ENCODE data around the gene MPPED1. TPM values are rescaled to one million over a fixed set of nuclear protein-coding genes. Genes with fewer than 3 reads are reported as not detected.
A peak's percentile ranks its signal among the peaks of the same experiment; 100 is the strongest.

MPPED1 gene
- total RNA-seq, 2 donors from 2014 or later, result 0.11 to 0.59 TPM

DNA sequence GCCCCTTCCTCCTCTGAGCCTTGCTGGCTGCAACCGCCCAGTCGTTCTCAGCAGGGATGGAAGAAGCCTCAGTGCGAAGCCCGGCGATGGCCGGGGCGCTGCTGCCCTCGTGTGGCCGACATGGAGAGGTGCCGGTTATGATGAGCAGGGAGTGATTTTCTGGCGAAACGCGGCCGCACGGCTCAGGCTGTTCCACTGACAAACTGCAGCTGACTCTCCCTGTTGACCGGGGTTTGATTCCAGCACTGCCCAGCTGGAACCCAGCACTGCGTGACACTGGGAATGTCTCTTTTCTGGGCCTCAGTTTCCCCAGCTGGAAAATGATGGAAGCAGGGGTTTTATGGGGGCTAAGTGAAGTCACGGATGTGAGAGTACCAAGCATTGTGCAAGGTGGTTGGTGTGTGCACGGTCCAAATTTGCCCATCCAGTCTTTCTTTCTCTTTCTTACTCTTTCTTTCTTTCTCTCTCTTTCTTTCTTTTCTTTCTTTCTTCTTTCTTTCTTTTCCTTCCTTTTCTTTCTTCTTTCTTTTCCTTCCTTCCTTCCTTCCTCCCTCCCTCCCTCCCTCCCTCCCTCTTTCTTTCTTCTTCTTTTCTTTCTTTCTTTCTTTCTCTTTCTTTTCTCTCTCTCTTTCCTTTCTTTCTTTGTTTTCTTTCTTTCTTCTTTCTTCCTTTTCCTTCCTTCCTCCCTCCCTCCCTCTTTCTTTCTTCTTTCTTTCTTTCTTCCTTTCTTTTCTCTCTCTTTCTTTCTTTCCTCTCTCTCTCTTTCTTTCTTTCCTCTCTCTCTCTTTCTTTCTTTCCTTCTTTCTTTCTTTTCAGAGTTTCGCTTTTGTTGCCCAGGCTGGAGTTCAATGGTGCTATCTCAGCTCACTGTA, 25.8 kb upstream of the MPPED1 start:
- Mint-ChIP-seq H3K27me3 (ENCODE audit: insufficient read depth) (peaks cover 26% of the 10 kb centered on the region), H3K4me3 (no peak overlapping the region), H3K4me1 (peaks cover 10% of the 10 kb centered on the region), H3K9me3 (no peaks in the 10 kb centered on the region), H3K27ac (no peak overlapping the region), H3K36me3 (ENCODE audit: low read depth) (no peaks in the 10 kb centered on the region)
- TF ChIP-seq, protein P1, sequence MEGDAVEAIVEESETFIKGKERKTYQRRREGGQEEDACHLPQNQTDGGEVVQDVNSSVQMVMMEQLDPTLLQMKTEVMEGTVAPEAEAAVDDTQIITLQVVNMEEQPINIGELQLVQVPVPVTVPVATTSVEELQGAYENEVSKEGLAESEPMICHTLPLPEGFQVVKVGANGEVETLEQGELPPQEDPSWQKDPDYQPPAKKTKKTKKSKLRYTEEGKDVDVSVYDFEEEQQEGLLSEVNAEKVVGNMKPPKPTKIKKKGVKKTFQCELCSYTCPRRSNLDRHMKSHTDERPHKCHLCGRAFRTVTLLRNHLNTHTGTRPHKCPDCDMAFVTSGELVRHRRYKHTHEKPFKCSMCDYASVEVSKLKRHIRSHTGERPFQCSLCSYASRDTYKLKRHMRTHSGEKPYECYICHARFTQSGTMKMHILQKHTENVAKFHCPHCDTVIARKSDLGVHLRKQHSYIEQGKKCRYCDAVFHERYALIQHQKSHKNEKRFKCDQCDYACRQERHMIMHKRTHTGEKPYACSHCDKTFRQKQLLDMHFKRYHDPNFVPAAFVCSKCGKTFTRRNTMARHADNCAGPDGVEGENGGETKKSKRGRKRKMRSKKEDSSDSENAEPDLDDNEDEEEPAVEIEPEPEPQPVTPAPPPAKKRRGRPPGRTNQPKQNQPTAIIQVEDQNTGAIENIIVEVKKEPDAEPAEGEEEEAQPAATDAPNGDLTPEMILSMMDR (conservative IDR thresholded peaks at IDR 0.05), result peak; percentile 94
- Histone ChIP-seq H3K9me3 (ENCODE audit: control insufficient read depth, low read length) (no peaks in the 10 kb centered on the region), H3K27me3 (ENCODE audit: control insufficient read depth, insufficient read depth, low read length, poor library complexity, severe bottlenecking) (peaks cover 21% of the 10 kb centered on the region), H3K4me1 (ENCODE audit: control insufficient read depth, insufficient read depth, low read length) (no peaks in the 10 kb centered on the region), H3K27ac (ENCODE audit: low read depth, low read length) (no peak overlapping the region), H3K4me3 (ENCODE audit: low read length) (no peak overlapping the region), H3K9ac (ENCODE audit: extremely low read depth, low read length, poor library complexity, severe bottlenecking) (no peak overlapping the region), H3K36me3 (ENCODE audit: control insufficient read depth, insufficient read depth, low read length) (no peaks in the 10 kb centered on the region)
- WGBS, 2 experiments (ENCODE audit: insufficient coverage in 1 of 2, insufficient read length in 1 of 2), result 13 to 36% methylated on average over 5 to 19 of the region's 20 CpGs
- DNase-seq, result peak; percentile 94

DNA sequence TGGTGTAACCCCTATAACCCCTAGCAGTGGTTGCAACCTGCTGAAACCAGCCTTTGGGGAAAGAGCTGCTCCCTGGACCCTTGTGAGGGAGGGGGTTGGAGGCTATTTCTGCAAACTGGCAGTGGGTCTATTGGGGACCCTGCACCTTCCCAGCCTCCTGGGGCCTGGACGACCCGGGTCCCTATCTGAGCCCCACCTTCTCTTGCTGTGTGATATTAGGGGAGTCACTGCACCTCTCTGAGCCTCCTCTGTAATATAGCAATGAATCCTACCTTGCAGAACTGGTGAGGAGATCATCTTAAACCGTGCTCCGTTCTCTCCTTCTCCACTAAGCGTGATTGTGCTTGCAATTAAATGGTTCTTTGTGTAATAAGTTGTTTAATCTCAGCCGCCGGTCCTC, 24.0 kb upstream of the MPPED1 start:
- DNase-seq, result peak; percentile 33
- peaks cover 26% of the 10 kb centered on the region for H3K27me3 Mint-ChIP-seq (ENCODE audit: insufficient read depth)
- H3K4me3 Mint-ChIP-seq, result no peak overlapping the region
- WGBS, 2 experiments (ENCODE audit: insufficient coverage in 1 of 2, insufficient read length in 1 of 2), result 35 to 63% methylated on average over 4 to 7 of the region's 7 CpGs
- no peak overlapping the region for H3K27ac Mint-ChIP-seq
- Histone ChIP-seq H3K4me3 (ENCODE audit: low read length) (no peak overlapping the region), H3K9me3 (ENCODE audit: control insufficient read depth, low read length) (no peaks in the 10 kb centered on the region), H3K4me1 (ENCODE audit: control insufficient read depth, insufficient read depth, low read length) (no peaks in the 10 kb centered on the region), H3K36me3 (ENCODE audit: control insufficient read depth, insufficient read depth, low read length) (no peaks in the 10 kb centered on the region), H3K27me3 (ENCODE audit: control insufficient read depth, insufficient read depth, low read length, poor library complexity, severe bottlenecking) (peaks cover 21% of the 10 kb centered on the region), H3K9ac (ENCODE audit: extremely low read depth, low read length, poor library complexity, severe bottlenecking) (no peak overlapping the region), H3K27ac (ENCODE audit: low read depth, low read length) (no peak overlapping the region)
- H3K36me3 Mint-ChIP-seq (ENCODE audit: low read depth), result no peaks in the 10 kb centered on the region
- peaks cover 15% of the 10 kb centered on the region for H3K4me1 Mint-ChIP-seq
- TF ChIP-seq, protein P1 (conservative IDR thresholded peaks at IDR 0.05), result no peak
- no peaks in the 10 kb centered on the region for H3K9me3 Mint-ChIP-seq

DNA sequence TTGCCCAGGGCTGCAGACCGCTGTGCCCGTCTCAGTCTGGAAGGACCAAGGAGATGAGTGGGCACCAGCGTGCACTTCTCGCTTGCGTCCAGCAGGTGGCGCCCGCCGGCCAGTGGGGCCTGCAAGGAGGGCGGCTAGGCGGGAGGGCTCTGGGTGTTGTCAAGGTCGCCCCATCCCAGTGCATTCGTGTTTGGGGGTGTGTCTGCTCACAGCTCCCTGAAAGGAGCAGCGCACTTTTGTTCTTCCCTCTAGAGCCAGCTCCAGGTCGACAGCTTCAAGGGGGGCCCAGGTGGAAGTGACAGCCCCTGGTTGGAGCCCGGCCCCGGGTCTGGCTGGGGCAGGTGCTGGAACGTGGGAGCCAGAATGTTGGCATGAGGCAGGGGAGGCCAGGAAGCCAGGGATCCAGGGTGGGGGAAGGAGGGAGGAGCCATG, 23.4 kb upstream of the MPPED1 start:
- Histone ChIP-seq H3K27me3 (ENCODE audit: control insufficient read depth, insufficient read depth, low read length, poor library complexity, severe bottlenecking) (peaks cover 21% of the 10 kb centered on the region), H3K9ac (ENCODE audit: extremely low read depth, low read length, poor library complexity, severe bottlenecking) (no peak overlapping the region), H3K4me1 (ENCODE audit: control insufficient read depth, insufficient read depth, low read length) (no peaks in the 10 kb centered on the region), H3K4me3 (ENCODE audit: low read length) (no peak overlapping the region), H3K9me3 (ENCODE audit: control insufficient read depth, low read length) (no peaks in the 10 kb centered on the region), H3K36me3 (ENCODE audit: control insufficient read depth, insufficient read depth, low read length) (no peaks in the 10 kb centered on the region), H3K27ac (ENCODE audit: low read depth, low read length) (no peak overlapping the region)
- TF ChIP-seq, protein P1 (conservative IDR thresholded peaks at IDR 0.05), result peak; percentile 98
- Mint-ChIP-seq H3K36me3 (ENCODE audit: low read depth) (no peaks in the 10 kb centered on the region), H3K27me3 (ENCODE audit: insufficient read depth) (peaks cover 26% of the 10 kb centered on the region), H3K9me3 (peaks cover under 1% of the 10 kb centered on the region), H3K4me1 (peaks cover 19% of the 10 kb centered on the region), H3K4me3 (no peak overlapping the region), H3K27ac (no peak overlapping the region)
- WGBS, 2 experiments (ENCODE audit: insufficient coverage in 1 of 2, insufficient read length in 1 of 2), result 20 to 22% methylated on average over 14 to 17 of the region's 17 CpGs
- peak; percentile 96 for DNase-seq
